Dermis microvascular lymphatic vessel endothelial cell (primary cell): ENCODE measurements around the gene FAM120B. TPM values are rescaled to one million over a fixed set of nuclear protein-coding genes. Genes with fewer than 3 reads are reported as not detected.
"Not testable (repeated sequence)": the region's sequence is repeated elsewhere in the genome, so short reads cannot be mapped to it uniquely, and the experiment has no call there.

Source experiments
- DNase-seq, 2 donors: peaks; one replicate each; pipeline versions ENCODE4 v3.0.0 to v3.0.0-alpha.2; 2010; ENCODE audit warnings: low read depth in 2 of 2
- total RNA-seq: library from RNA; depleted of rRNA; stranded (reverse); fragments of >200 nt; gene quantifications from 2 replicates; pipeline ENCODE4 v1.2.1, GENCODE V29; 2014

FAM120B gene, protein sequence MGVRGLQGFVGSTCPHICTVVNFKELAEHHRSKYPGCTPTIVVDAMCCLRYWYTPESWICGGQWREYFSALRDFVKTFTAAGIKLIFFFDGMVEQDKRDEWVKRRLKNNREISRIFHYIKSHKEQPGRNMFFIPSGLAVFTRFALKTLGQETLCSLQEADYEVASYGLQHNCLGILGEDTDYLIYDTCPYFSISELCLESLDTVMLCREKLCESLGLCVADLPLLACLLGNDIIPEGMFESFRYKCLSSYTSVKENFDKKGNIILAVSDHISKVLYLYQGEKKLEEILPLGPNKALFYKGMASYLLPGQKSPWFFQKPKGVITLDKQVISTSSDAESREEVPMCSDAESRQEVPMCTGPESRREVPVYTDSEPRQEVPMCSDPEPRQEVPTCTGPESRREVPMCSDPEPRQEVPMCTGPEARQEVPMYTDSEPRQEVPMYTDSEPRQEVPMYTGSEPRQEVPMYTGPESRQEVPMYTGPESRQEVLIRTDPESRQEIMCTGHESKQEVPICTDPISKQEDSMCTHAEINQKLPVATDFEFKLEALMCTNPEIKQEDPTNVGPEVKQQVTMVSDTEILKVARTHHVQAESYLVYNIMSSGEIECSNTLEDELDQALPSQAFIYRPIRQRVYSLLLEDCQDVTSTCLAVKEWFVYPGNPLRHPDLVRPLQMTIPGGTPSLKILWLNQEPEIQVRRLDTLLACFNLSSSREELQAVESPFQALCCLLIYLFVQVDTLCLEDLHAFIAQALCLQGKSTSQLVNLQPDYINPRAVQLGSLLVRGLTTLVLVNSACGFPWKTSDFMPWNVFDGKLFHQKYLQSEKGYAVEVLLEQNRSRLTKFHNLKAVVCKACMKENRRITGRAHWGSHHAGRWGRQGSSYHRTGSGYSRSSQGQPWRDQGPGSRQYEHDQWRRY
- 9.0 and 13.1 TPM in 2 replicates for total RNA-seq

DNA sequence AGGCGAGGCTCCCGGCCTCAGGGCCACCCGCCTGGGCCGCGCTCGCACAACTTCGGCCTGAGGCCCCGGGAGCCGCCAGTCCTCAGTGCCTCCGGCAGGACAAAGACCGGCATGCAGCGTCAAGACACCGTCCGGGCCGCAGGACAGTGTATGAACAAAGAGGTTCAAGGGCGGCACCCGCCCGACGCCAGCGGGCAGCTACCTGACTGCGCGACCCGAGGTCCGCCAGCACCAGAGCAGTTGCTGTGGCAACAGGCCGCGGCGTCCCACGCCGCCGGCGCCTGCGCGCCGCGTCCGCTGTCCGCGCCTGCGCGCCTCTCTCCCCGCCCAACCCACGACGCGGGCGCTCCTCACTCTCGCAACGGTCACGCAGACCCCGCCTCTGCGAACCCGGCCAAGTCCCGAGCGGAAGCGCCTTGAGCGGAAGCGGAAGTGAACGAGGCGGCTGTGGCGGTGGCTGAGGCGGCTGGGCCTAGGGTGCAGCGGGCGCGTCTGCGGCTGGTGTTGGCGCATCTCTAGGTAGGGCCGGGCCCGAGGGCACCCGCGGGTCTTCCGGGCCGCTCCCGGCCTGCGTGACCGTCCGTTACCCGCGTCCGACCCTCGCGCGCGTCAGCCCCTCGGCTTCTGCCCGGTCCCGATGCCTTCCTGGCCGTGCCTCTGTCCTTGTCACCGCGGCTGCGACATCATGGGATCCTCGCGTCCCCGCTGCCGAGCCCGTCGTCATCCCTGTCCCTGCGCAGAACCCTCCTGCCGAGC, at the start of gene FAM120B:
FAM120B (plus strand) TSS at position 435 of the 756 bp plus-strand sequence. CDS start 10,633 bp downstream, outside the sequence.
- DNase-seq, result peak; percentile 91 to 94

DNA sequence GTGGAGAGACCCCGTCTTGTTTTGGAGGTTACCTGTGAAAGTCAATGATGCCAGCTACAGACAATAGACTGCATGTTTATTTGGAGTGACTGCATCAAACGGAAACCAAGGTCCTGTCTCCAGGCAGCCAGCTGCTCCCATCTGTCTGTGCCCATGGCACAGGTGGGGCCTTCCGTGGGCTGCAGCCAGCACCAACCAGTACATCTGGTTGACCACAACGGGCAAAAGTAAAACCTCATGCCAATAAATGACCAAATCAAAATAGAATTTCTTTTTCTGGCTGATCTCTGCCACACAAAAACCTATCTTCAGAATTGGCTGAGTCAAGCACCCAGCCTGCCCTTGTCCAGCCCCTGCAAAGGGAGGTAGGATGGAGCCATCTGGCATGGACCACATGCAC, 49.2 kb upstream of the FAM120B start:
- no peak for DNase-seq

DNA sequence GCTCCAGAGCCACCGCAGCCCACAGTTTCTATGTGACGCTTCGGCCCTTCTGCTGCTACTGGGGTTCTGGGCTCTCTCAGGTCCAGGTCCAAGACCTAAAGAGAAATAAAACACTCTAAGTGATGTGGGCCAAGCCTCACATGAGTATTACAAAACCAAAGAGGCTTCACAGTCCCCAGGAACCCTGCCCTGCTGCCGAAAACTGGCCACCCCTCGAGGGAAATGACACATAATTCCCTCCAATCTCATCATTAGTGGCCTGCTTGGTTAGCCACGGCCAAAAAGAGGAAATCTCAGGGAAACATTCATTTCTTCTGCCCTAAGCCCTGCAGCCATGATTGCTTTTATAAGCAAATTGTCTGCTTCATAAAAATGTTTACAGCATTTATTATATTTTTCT, 48.2 kb upstream of the FAM120B start:
- DNase-seq, result no peak

DNA sequence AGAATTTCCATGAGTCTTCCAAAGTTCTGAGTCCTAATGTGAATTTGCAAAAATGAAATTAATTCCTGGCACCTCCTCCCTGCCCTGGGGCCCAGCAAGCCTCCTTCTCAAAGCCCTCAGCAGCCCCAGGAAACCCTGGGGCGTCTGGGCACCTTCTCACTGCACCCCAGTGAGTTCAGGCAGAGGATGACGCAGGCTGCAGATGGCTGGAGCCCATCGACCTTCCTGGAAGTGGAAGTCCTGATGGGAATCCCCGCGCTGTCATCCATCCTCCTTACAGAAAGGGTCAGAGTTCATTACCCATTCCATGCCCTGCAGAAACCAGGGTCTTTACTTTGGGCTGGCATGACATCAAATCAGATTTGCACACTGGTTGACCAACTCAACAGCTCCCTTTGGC, 47.3 kb upstream of the FAM120B start:
- no peak for DNase-seq

DNA sequence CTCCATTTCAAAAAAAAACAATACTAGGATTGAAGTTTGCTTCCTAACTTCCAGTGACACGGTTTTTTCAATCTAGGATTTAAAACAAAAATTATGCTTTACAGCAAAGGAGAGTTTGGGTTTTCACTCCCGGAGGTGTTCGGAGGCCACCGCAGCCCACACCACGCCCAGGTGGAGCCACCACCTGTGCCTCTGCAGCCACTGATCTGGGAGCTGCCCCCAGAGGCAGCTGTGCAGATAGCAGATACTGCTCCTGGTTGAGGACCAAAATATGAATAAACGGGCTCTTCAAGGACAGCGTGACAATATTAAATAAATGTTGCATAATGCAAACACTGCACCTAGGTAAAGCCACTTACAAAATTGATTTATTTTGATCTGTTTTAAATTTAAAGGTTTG, 45.9 kb upstream of the FAM120B start:
- DNase-seq, result no peak

DNA sequence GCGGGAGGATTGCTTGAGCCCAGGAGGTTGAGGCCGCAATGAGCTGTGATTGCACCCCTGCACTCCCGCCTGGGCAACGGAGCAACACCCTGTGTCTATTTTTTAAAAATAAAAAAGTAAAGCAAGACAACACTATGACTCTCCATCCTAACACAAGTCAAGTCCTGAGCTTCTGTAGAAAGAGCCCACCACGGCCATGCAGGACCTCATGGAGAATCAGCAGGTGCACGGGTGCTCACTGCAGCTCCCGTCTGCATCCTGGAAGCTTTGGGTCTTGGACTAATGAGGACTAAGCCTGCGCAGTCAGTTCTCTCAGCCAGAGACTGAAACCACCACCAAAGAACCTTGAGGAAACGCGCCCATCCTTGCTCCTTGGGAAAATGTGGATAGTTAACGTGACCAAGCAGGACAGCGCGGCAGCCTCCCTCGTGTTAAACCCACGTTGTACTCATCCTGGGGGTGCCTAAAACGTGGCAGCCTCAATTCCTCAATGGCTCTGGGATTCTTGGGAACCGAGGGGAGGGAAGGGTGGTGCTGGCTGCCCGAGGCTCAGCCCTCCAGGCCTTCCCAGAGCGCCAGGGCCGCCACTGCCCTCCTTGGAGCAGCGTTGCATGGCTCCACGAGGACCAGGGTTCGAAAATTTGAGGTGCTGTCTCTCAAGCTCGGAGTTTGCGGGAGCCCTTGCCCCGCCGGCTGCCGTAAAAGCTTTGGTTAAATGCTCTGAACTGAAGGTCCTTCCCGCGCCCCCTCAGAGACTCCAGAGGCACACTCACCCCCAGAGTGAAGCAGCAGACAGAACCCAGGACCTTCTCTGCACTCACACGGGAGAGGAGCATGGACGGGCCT, 44.7 kb upstream of the FAM120B start:
- no peak for DNase-seq

DNA sequence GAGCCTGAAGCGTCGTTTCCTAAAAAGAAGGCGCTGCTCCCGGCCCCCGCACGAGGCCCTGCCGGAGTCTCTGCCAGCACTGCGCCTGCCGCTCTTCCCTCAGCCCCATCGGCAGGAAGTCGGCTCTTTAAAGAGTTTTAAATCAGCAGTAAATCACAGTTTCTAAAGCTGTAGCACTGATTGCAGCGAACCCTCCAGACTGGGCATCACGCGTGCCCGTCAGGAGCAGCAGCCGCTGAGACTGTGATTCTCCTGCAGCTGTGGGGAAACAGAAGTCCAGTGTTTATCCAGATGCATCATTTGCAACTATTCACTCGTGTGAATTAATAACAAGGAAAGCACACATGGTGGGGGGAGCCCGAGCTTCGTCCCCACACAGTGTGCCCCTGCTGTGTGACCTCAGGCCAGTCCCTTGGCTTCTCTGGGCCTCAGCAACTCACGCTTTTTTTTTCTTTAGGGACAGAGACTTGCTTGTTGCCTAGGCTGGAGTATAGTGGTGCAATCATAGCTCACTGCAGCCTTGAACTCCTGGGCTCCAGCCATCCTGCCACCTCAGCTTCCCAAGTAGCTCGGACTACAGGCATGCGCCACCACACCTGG, 44.0 kb upstream of the FAM120B start:
- no peak for DNase-seq

DNA sequence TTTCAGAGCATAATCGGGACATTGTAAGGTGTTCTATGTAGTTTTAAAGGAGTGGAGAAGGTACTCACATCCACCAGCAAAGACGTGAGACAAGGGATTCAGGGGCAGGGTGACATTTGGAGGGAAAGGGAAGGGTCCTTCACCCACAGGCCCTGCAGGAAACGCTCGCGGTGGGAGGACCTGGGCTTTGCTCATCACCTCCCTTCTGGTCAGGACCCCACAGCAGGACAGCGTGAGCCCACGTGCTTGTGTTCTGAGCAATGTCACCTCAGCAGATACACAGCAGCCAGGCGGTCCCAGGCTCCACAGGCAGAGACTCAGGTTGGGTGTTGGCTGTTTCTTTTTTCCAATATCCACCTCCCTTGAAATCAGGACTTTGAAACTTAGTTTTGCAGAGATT, 43.1 kb upstream of the FAM120B start:
- no peak for DNase-seq

DNA sequence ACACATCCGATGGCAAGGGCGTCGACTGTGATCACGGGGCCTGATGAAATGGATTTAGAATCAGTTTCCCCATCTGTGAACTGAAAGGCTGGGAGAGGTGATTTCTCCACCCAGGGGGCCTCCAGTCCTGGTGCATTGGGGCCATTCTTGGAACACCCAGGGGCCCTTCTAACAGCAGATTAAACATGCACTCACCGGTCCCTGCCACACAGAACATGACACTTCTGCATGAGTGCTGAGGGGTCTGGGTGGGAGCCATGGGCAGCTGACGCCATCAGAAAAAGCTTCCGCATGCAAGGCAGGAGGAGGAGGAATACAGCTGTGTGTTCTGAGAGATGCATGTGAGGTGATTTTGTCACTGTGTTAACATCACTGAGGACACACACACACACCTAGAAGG, 42.5 kb upstream of the FAM120B start:
- no peak for DNase-seq

DNA sequence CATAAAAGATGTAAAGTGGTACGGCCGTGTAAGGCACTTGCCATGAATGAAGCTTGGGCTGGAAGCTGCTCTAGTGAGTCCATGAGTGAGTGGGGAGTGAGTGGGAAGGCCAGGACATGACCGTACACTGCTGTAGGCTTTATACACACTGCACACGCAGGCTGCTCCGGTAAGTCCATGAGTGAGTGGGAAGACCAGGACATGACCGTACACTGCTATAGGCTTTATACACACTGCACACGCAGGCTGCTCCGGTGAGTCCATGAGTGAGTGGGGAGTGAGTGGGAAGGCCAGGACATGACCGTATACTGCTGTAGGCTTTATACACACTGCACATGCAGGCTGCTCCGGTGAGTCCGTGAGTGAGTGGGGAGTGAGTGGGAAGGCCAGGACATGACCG, 41.9 kb upstream of the FAM120B start:
- DNase-seq, result not testable (repeated sequence)

DNA sequence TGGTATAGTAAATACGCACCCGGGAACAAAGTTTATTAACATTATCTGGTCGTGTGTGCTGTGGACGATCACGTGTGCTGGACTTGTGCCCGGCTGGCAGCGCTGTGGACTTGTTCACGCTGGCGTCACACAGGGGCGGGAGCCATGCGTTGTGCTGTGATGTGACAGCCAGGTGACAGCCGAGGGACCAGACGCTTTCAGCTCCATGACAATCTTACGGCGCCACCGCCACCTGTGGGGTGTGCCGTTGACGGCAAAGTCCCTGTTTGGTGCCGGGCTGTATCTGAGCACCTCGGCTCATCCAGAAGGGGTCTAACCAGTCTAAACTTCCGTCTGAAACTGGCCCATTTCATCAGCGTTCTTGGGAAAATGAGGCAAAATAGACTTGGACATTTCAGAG, 40.9 kb upstream of the FAM120B start:
- no peak for DNase-seq

DNA sequence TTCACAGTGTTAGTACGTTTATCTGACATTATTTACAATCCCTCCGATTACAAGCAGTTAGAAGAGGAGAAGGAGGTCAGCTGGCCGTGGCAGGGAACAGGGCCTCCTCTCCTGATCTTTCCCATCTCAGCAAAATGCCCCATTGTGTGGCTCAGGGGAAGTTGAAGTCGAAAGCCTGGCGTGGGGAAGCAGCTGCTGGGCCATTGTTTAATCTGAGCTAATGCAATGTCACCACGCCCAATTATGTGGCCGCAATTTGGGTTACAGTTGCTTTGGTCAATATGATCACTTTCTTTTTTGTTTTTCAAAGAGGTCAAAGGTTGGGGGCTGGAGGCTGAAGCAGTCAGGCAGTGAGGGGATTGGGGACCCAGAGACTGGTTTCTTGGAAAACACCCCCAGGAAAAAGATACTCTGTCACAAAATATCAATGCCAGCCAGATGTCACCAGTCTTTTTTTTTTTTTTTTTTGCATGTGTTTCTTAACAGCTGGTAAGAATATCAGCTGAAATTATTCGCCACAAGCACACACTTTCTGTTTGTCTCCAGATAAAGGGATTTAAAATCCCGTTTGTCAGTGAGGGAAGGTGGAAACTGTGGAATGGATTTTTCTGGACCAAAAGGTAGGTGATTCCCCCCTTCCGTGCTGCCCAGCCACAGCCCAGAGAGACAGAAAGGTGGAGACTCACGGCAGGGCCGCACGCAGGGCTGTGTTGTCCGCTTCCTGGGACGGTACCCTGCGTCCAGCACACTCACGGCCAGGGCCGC, 40.3 kb upstream of the FAM120B start:
- DNase-seq, result no peak

DNA sequence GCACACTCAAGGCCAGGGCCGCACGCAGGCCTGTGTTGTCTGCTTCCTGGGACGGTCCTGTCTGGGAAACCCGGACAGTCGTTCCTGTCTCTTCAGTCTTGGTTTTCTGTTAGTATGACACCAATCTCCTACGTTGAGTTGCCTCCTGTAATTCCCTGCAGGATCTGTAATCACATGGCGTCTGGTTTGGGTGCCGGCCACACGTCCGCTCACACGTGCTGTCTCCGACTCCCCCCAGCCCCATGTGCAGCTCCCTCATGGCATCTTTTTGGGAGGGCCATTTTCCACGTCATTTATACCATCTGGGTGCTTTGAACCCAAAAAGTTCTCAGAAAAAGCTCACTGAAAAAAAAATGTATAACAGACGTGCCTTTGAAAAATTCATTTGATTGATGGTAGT, 38.9 kb upstream of the FAM120B start:
- no peak for DNase-seq

DNA sequence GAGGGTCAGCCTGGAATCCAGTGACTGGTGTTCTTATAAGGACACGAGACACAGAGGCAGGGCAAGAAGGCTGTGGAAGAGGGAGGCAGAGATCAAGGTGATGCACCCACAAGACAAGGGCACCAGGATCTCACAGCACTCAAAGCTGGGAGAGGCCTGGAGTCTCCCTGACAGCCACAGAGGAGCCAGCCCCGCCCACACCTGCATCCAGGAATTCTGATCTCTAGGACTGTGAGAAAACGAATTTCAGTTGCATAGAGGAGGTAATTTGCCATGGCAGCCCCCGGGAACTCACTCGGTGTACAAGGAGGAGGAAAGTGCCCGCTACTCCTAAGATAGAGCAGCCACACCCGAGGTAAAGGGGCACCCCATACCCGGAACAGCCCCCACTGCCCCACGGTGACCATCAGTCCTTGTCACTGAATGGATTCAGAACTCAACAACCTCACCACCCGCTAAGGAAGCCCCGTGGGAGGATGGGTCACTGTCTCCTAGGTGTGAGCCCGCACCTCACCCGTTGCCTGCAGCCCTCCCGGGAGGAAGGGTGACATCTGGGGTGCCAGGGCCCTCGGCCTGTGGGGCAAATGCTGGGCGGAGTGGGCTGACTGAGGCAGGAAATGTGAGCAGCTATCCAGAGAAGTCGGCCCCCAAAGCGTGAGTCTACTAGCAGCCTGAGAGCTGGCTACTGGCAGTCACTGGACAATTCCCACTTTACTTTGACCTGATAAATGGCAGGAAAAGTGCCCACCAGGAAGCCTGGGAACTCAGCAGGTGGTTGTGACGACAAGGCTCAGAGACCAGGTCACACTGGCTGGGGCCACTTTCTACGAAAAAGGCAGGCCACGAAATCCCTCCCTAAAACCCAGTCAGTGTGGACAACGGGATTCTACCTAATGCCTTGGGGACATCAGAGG, 38.1 kb upstream of the FAM120B start:
- DNase-seq, result no peak

DNA sequence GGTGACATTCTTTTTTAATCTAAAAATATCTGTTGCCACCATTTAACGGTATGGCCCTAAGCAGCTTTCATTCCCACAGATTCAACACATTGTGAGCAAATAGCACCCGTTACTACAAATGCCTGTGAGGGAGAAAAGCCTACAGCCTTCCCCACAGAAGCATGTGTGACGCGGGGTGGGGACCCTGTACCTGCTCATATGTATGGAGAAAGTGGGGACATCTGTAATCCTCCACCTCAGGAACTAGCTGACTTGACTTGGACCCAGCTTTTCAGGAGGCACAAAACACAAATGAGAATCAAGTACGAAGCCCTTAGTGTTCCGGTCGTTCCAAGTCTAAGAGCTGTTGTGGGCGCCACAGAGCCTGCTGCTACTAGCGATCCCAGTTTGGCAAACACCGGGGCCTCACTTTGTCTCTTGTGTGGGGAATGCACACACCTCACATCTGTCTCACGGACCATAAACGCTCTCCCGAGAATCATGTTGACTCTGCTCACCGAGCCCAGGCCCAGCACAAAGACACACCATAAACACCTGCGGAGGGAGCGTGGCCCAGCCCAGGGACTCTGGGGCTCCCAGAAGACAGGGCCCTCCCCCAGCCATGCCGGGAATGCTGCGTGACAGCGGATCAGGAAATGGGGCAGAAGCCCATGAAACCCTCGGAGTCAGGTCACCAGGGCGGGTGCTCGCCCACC, 37.3 kb upstream of the FAM120B start:
- no peak for DNase-seq

DNA sequence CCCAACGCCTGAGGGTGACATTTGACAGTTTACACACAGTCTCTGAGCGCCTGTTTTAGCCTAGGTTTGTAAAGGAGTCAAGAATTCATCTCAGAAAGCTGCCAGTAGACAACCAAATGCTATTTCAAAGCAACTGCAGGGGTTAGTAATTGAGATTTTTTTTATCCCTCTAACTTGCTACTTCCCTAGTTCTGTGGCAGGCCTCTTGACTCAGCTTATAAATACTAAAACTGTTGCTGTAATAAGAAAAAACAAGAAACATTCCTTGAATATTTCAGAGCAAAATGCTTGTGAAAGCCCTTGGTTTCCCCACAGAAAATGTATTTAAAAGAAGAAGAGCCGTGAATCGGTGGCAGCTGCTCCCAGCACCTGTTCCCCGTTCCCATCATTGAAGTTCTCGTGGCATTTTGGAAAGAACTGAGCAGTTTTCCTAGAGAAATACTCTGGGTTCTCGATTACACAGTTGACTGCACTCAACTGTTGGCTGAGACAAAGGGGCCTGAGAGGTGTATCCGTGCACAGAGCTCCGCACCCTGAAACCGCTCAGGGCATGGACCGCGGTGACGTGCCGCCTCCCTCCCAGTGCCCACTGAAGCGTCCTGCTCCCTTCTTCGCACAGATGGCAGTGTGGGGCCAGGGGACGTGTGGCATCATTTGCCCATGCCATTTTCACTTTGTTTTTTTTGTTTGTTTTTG, 36.6 kb upstream of the FAM120B start:
- no peak for DNase-seq

DNA sequence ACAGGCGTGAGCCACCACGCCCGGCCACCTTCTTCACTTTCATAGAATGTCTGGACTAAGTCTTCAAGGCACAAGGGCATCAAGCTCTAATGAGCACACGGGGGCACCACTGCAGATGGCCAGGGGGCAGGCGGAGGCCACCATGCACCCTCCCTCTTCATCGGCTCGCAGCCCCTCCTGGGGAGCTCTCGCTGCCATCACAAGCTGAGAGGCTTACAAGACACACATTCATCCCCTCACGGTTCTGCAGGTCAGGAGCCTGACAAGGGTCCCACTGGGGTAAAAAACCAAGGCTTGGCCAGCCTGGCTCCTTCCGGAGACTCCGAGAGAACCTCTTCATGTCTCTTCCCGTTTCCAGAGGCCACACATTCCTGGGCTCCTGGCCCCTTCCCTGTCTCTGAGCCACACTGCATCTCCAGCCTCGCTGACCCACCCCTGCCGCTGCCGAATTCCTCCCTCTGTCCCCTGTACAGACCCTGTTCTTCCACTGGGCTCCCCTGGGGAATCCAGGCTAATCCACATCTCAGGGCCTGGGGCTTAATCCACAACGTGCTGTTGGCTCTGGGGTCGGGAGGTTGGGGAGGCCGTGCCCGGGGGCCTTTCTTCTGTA, 35.5 kb upstream of the FAM120B start:
- DNase-seq, result no peak
